Erythroblast (primary cell): ENCODE data around the gene ATL2.

Source experiments
- GATA1 ChIP-seq: IDR thresholded peaks from 2 replicates; pipeline ENCODE4 v1.6.1; 2011; ENCODE audit warnings: low read depth, mild to moderate bottlenecking, control low read depth, low read length, moderate library complexity
- POLR2A ChIP-seq: IDR thresholded peaks from 2 replicates; pipeline ENCODE4 v1.6.1; 2011; ENCODE audit warnings: mild to moderate bottlenecking, low read length

- TF ChIP-seq POLR2A, result no peak
- TF ChIP-seq GATA1, result no peak
Observed at GRCh38 chr2:38296197-38296780, 80.8 kb downstream of the ATL2 start.
